HUES6 (cell line): ENCODE data around the gene ZDHHC14.

ENCODE experiments used
- H3K27ac ChIP-seq: 2 replicates; pipeline ENCODE4 v1.7.0; 2013; ENCODE audit warnings: low read depth, mild to moderate bottlenecking, low read length, inconsistent platforms
- H3K27me3 ChIP-seq: 2 replicates; pipeline ENCODE4 v1.6.1; 2013; ENCODE audit warnings: low read length; ENCODE audit not compliant: control insufficient read depth, insufficient read depth
- H3K36me3 ChIP-seq: 2 replicates; pipeline ENCODE4 v1.6.1; 2013; ENCODE audit warnings: low read length; ENCODE audit not compliant: control insufficient read depth, insufficient read depth
- H3K4me1 ChIP-seq: 2 replicates; pipeline ENCODE4 v1.6.1; 2013; ENCODE audit warnings: low read length; ENCODE audit not compliant: control insufficient read depth, insufficient read depth
- H3K4me3 ChIP-seq: 2 replicates; pipeline ENCODE4 v1.5.1; 2013; ENCODE audit warnings: low read depth, low read length
- H3K9ac ChIP-seq: one replicate; pipeline ENCODE4 v1.6.1; 2013; ENCODE audit warnings: mild to moderate bottlenecking, low read length
- H3K9me3 ChIP-seq: 2 replicates; pipeline ENCODE4 v1.6.1; 2013; ENCODE audit warnings: low read depth, low read length; ENCODE audit not compliant: control insufficient read depth, insufficient read depth

ZDHHC14 gene

DNA sequence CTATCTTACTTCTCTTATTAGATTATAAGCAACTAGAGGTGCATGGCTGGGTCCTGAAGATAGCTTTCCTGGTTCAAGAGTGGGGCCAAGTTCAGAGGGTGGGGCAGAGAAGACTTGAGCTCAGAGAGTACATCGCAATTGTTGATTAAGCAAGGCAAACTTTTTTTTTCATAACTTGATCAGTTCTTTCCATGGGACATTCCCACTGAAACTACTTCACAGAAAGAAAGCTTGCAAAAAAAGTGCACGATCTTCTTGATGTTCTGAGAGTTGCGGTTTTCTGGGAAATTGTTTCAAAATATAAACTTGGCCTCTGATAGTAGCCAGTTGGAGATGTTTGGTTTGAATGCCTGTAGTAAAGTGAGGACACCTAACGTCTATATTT is 100.9 kb downstream of the ZDHHC14 start:
- Histone ChIP-seq H3K27ac (no peak overlapping the region), H3K27me3 (no peaks in the 10 kb centered on the region), H3K4me1 (no peaks in the 10 kb centered on the region), H3K36me3 (no peaks in the 10 kb centered on the region), H3K4me3 (no peak overlapping the region), H3K9ac (no peak overlapping the region), H3K9me3 (no peaks in the 10 kb centered on the region)

GRCh38 chr6:157483770-157484169 is 102.8 kb downstream of the ZDHHC14 start:
- H3K36me3 ChIP-seq, result no peaks in the 10 kb centered on the region

GRCh38 chr6:157484181-157484580 is 103.2 kb downstream of the ZDHHC14 start:
- no peaks in the 10 kb centered on the region for H3K9me3 ChIP-seq
- no peak overlapping the region for H3K4me3 ChIP-seq
- no peaks in the 10 kb centered on the region for H3K27me3 ChIP-seq
- H3K27ac ChIP-seq, result no peak overlapping the region
- no peaks in the 10 kb centered on the region for H3K36me3 ChIP-seq
- no peak overlapping the region for H3K9ac ChIP-seq
- H3K4me1 ChIP-seq, result peaks cover 7% of the 10 kb centered on the region

More at GRCh38 chr6:157483770-157484169, 102.8 kb downstream of the ZDHHC14 start:
- Histone ChIP-seq H3K4me3 (no peak overlapping the region), H3K9me3 (no peaks in the 10 kb centered on the region), H3K4me1 (peaks cover 3% of the 10 kb centered on the region), H3K27ac (no peak overlapping the region), H3K9ac (no peak overlapping the region), H3K27me3 (no peaks in the 10 kb centered on the region)

DNA sequence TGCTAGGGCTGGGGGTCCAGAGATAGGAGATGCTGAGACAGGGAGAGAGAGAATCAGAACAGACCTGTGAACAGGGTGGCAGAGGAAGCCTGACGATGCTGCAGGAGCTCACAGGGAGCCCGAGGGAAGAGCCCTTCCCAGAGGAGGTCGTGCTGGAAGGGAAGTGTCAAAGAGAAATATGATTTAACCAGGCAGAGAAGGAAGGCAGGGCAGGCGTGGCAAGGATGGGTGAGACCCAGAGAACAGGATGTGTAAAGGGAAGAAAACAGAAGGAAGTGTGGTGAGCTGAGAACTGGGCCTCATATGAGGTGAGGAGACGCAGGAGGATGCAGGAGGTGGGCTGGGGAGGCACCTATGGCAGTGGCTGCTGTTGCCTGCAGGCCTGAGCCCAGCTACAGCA is 105.6 kb downstream of the ZDHHC14 start:
- Histone ChIP-seq H3K36me3 (no peaks in the 10 kb centered on the region), H3K9ac (no peak overlapping the region), H3K27ac (no peak overlapping the region), H3K4me1 (peaks cover 7% of the 10 kb centered on the region), H3K4me3 (no peak overlapping the region), H3K9me3 (no peaks in the 10 kb centered on the region), H3K27me3 (no peaks in the 10 kb centered on the region)

DNA sequence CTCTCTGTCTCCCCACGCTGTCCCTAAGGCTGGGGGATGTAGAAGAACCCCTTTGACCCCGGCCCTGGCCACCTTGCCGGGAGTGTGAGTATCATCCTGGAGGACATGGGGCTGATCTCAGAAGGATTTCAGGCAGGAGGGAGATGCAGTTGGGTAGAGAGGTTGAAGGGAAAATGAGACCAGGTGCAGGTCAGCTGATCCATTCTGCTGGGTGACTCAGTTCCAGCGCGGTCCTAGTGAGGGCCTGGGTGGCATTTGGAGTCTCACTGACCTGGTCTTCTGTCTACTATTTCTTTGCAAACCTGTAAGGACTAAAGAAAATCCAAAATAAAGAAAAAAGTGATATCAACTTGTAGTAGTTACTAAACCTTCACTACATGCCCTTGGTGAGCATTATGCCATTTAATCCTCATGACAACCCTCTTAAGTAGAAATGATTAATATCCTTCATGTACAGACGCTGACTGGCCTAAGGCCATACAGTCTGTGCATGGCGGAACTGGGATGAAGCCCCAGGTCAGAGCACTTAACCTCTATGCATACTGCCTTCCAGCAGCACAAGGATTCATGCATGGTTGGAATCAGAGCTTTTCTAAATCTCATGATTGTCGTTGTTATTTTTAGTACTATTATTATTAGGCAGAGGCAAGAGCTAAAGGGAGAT is 106.3 kb downstream of the ZDHHC14 start:
- H3K27me3 ChIP-seq, result no peaks in the 10 kb centered on the region
- H3K36me3 ChIP-seq, result no peaks in the 10 kb centered on the region
- H3K9me3 ChIP-seq, result no peaks in the 10 kb centered on the region
- H3K4me1 ChIP-seq, result peaks cover 7% of the 10 kb centered on the region
- H3K9ac ChIP-seq, result no peak overlapping the region
- no peak overlapping the region for H3K4me3 ChIP-seq
- H3K27ac ChIP-seq, result no peak overlapping the region

GRCh38 chr6:157488058-157488457 is 107.1 kb downstream of the ZDHHC14 start:
- no peaks in the 10 kb centered on the region for H3K27me3 ChIP-seq
- peaks cover 7% of the 10 kb centered on the region for H3K4me1 ChIP-seq
- no peak overlapping the region for H3K9ac ChIP-seq
- no peak overlapping the region for H3K4me3 ChIP-seq
- no peaks in the 10 kb centered on the region for H3K36me3 ChIP-seq
- H3K9me3 ChIP-seq, result no peaks in the 10 kb centered on the region
- no peak overlapping the region for H3K27ac ChIP-seq

DNA sequence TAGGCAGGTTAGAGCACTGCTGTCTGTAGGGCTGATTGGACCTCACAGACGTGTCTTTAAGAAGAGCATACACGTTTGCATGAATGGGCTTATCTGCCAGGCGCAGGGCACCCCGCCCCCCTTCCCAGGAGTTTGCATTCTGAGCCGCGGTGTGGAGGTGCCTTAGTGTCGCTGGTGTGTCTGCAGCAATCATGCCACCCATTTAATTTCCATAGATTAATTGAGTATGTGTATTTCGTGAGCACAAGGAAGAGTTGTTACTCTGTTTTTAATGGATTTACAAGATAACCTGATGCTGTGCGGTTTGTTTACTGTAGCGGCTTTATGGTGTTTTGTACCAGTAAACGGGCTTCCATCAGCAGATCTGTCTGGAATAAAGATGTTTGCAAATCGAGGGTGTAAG is 107.7 kb downstream of the ZDHHC14 start:
- Histone ChIP-seq H3K27ac (no peak overlapping the region), H3K4me3 (no peak overlapping the region), H3K9me3 (no peaks in the 10 kb centered on the region), H3K27me3 (no peaks in the 10 kb centered on the region), H3K9ac (no peak overlapping the region), H3K36me3 (no peaks in the 10 kb centered on the region), H3K4me1 (peaks cover 7% of the 10 kb centered on the region)

DNA sequence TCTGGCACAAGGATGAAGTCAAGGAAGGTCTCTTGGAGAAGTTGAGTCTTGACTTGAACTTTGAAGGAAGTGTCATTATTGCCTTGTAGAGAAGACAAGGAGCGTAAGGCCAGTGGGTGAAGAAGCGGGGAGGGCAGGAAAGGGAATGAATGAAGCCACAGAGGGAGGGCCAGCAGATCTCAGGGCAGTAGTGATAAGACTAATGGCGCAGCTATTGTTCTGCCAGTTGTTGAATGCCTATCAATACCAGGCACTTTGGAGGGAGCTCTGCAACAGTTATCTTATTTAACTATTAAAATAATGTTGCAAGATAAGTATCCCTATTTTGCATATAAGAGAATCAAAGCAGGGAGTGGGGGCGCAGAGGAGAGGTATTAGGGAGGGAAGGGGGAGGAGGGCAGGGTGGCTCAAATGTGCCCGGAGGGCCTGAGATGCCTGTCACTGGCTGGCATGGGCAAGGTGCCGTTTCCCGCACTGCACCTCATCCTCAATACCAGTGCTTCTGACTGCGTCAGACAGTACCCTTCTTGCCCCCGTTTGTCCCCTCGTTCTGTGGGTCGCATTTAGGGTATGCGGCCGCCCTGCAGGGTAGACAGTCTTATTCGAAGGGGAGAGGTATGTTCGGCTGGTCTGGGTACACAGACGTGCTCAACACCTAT is 109.8 kb downstream of the ZDHHC14 start:
- no peak overlapping the region for H3K9ac ChIP-seq
- no peak overlapping the region for H3K27ac ChIP-seq
- H3K36me3 ChIP-seq, result no peaks in the 10 kb centered on the region
- H3K27me3 ChIP-seq, result no peaks in the 10 kb centered on the region
- no peaks in the 10 kb centered on the region for H3K9me3 ChIP-seq
- H3K4me1 ChIP-seq, result peaks cover 7% of the 10 kb centered on the region
- H3K4me3 ChIP-seq, result no peak overlapping the region

DNA sequence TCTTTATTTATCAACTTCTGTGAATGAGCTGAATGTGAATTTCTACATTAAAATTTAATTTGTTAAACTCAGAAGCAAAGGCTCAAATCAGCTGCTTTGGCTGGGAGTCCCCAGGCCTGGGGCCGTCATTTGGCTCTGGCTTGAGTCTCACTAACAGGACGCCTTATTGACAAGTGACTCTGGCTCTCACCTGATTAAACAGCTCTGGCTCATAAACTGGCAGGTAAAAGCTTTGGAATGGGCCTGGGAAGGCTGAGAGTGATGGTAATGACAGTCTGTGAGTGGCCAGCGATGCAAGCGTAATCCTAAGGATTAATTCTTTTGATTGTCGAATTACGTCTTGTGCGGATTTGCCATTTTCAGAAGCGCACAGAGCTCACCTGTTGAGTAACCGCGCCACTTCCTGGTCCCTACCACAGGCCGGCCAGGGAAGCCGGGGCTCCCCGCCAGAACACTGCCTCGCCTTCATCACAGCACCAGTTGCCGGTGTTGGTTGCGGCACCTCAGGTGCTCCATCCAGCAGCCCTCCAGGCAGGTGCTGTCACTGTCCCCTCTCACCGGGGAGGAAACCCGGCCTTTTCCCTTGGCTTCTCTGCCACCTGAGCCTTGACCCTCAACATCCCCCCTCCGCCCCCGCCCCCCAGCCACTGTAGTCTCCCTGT is 110.7 kb downstream of the ZDHHC14 start:
- Histone ChIP-seq H3K9ac (no peak overlapping the region), H3K4me1 (peaks cover 7% of the 10 kb centered on the region), H3K36me3 (no peaks in the 10 kb centered on the region), H3K4me3 (no peak overlapping the region), H3K9me3 (peaks cover 3% of the 10 kb centered on the region; the same call in 1 of the 2 replicates), H3K27ac (no peak overlapping the region), H3K27me3 (no peaks in the 10 kb centered on the region)

GRCh38 chr6:157492249-157492648 is 111.3 kb downstream of the ZDHHC14 start:
- peaks cover 4% of the 10 kb centered on the region; the same call in 1 of the 2 replicates for H3K9me3 ChIP-seq

DNA sequence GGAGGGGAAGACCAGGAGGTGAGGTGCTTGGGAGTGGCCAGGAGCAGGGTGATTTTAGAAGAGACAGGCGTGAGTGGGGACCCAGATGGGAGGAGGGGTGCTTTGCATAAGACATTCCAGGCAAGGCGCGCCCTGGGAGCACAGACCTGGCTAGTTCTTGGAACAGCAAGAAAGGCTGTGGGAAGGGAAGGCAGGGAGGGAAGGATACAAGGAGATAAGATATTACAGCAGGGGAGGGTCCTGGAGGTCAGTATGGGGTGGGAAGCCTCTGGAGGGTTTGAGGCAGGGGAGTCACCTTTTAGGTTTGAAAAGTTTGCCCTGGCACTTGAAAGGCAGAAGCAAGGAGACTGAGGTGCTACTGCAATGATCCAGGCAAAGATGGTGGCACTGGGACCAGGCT is 111.8 kb downstream of the ZDHHC14 start:
- Histone ChIP-seq H3K27me3 (no peaks in the 10 kb centered on the region), H3K4me3 (no peak overlapping the region), H3K9ac (no peak overlapping the region), H3K27ac (no peak overlapping the region), H3K36me3 (no peaks in the 10 kb centered on the region), H3K4me1 (peaks cover 7% of the 10 kb centered on the region), H3K9me3 (peaks cover 4% of the 10 kb centered on the region; the same call in 1 of the 2 replicates)

More at GRCh38 chr6:157492249-157492648, 111.3 kb downstream of the ZDHHC14 start:
- Histone ChIP-seq H3K27ac (no peak overlapping the region), H3K4me1 (peaks cover 7% of the 10 kb centered on the region), H3K27me3 (no peaks in the 10 kb centered on the region), H3K9ac (no peak overlapping the region), H3K36me3 (no peaks in the 10 kb centered on the region), H3K4me3 (no peak overlapping the region)
